Middle frontal gyrus (tissue), 1 donor: Measurements from ENCODE around the gene ANTXR1.

Experiments
- DNase-seq: peaks from one replicate; pipeline ENCODE4 v3.0.0-alpha.2; 2015; ENCODE audit warnings: low spot score; ENCODE audit errors: extremely low spot score

Gene ANTXR1

GRCh38 chr2:69269330-69269729 lies 256.4 kb downstream of the ANTXR1 start:
- no peak for DNase-seq

- no peak for DNase-seq
These were observed 258.9 kb downstream of the ANTXR1 start for GRCh38 chr2:69271831-69272257.

GRCh38 chr2:69272803-69273471 lies 260.0 kb downstream of the ANTXR1 start:
- DNase-seq, result no peak

- DNase-seq, result no peak
These were observed 262.5 kb downstream of the ANTXR1 start for GRCh38 chr2:69275490-69275889.

GRCh38 chr2:69278366-69278765 lies 265.4 kb downstream of the ANTXR1 start:
- no peak for DNase-seq

- DNase-seq, result no peak
These were observed 266.2 kb downstream of the ANTXR1 start for GRCh38 chr2:69279211-69279610.

- no peak for DNase-seq
These were observed 267.1 kb downstream of the ANTXR1 start for GRCh38 chr2:69279931-69280681.

GRCh38 chr2:69280796-69281412 lies 267.9 kb downstream of the ANTXR1 start:
- DNase-seq, result no peak

GRCh38 chr2:69285379-69285894 lies 272.5 kb downstream of the ANTXR1 start:
- no peak for DNase-seq

- no peak for DNase-seq
These were observed 274.6 kb downstream of the ANTXR1 start for GRCh38 chr2:69287544-69287943.

- DNase-seq, result no peak
These were observed 275.4 kb downstream of the ANTXR1 start for GRCh38 chr2:69288429-69288828.

- no peak for DNase-seq
These were observed 278.1 kb downstream of the ANTXR1 start for GRCh38 chr2:69291004-69291650.

- no peak for DNase-seq
These were observed 278.7 kb downstream of the ANTXR1 start for GRCh38 chr2:69291721-69292120.

GRCh38 chr2:69292256-69292655 lies 279.3 kb downstream of the ANTXR1 start:
- no peak for DNase-seq

- DNase-seq, result no peak
These were observed 283.4 kb downstream of the ANTXR1 start for GRCh38 chr2:69296421-69296820.

- no peak for DNase-seq
These were observed 284.2 kb downstream of the ANTXR1 start for GRCh38 chr2:69297216-69297615.

GRCh38 chr2:69298261-69298660 lies 285.3 kb downstream of the ANTXR1 start:
- no peak for DNase-seq

GRCh38 chr2:69298862-69299261 lies 285.9 kb downstream of the ANTXR1 start:
- no peak for DNase-seq
